Panc1 (cell line): ENCODE measurements around the gene RDX.

ENCODE experiments used
- POLR2AphosphoS5 ChIP-seq: IDR thresholded peaks from 2 replicates; pipeline ENCODE4 v1.6.1; 2012; ENCODE audit warnings: mild to moderate bottlenecking, low read depth, low read length, moderate library complexity
- SIN3A ChIP-seq: IDR thresholded peaks from 2 replicates; pipeline ENCODE4 v1.6.1; 2012; ENCODE audit warnings: low read depth, mild to moderate bottlenecking, low read length, moderate library complexity, borderline replicate concordance; ENCODE audit not compliant: insufficient read depth
- TCF7L2 ChIP-seq: IDR thresholded peaks from 2 replicates; pipeline ENCODE4 v1.6.1; 2011; ENCODE audit warnings: mild to moderate bottlenecking, low read depth, low read length, inconsistent platforms
- TF ChIP-seq, protein P1 (sequence below): fragments of 450-650 bp; IDR thresholded peaks from 2 replicates; pipeline ENCODE4 v1.5.1; 2017; ENCODE audit warnings: mild to moderate bottlenecking
- TF ChIP-seq, protein P2 (sequence below), 2 experiments: IDR thresholded peaks; 2 replicates each; pipeline ENCODE4 v1.6.1; 2011 to 2012; ENCODE audit warnings: low read depth in 2 of 2, control low read depth in 1 of 2, low read length in 1 of 2, mild to moderate bottlenecking in 1 of 2, moderate library complexity in 1 of 2; ENCODE audit not compliant: insufficient read depth in 1 of 2

DNA sequence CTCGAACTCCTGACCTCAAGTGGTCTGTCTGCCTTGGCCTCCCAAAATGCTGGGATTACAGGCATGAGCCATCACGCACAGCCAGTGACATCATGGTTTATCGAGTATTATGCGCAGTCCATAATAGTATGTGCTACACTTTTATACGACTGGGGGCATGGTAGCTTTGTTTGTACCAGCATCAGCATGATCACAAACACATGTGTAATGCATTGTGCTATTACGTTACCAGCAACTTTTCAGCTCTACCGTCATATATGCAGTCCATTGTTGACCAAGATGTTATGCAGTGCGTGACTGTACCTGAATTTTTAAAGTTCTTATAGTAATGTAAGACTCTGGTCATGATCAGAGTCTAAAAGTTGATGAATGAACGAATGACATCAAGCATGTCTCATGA lies 135.4 kb downstream of the RDX start:
- TF ChIP-seq, protein P1, sequence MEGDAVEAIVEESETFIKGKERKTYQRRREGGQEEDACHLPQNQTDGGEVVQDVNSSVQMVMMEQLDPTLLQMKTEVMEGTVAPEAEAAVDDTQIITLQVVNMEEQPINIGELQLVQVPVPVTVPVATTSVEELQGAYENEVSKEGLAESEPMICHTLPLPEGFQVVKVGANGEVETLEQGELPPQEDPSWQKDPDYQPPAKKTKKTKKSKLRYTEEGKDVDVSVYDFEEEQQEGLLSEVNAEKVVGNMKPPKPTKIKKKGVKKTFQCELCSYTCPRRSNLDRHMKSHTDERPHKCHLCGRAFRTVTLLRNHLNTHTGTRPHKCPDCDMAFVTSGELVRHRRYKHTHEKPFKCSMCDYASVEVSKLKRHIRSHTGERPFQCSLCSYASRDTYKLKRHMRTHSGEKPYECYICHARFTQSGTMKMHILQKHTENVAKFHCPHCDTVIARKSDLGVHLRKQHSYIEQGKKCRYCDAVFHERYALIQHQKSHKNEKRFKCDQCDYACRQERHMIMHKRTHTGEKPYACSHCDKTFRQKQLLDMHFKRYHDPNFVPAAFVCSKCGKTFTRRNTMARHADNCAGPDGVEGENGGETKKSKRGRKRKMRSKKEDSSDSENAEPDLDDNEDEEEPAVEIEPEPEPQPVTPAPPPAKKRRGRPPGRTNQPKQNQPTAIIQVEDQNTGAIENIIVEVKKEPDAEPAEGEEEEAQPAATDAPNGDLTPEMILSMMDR, result no peak
- TF ChIP-seq, protein P2, sequence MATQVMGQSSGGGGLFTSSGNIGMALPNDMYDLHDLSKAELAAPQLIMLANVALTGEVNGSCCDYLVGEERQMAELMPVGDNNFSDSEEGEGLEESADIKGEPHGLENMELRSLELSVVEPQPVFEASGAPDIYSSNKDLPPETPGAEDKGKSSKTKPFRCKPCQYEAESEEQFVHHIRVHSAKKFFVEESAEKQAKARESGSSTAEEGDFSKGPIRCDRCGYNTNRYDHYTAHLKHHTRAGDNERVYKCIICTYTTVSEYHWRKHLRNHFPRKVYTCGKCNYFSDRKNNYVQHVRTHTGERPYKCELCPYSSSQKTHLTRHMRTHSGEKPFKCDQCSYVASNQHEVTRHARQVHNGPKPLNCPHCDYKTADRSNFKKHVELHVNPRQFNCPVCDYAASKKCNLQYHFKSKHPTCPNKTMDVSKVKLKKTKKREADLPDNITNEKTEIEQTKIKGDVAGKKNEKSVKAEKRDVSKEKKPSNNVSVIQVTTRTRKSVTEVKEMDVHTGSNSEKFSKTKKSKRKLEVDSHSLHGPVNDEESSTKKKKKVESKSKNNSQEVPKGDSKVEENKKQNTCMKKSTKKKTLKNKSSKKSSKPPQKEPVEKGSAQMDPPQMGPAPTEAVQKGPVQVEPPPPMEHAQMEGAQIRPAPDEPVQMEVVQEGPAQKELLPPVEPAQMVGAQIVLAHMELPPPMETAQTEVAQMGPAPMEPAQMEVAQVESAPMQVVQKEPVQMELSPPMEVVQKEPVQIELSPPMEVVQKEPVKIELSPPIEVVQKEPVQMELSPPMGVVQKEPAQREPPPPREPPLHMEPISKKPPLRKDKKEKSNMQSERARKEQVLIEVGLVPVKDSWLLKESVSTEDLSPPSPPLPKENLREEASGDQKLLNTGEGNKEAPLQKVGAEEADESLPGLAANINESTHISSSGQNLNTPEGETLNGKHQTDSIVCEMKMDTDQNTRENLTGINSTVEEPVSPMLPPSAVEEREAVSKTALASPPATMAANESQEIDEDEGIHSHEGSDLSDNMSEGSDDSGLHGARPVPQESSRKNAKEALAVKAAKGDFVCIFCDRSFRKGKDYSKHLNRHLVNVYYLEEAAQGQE (IDR thresholded peaks at IDR 0.05; ENCODE audit: insufficient read depth in 1 of 2, low read depth in 2 of 2, low read length in 1 of 2), result no peak
- TF ChIP-seq TCF7L2, result no peak
- TF ChIP-seq POLR2AphosphoS5, result no peak
- TF ChIP-seq SIN3A, result no peak
